ENCODE data around the gene CHORDC1.

Gene CHORDC1

DNA sequence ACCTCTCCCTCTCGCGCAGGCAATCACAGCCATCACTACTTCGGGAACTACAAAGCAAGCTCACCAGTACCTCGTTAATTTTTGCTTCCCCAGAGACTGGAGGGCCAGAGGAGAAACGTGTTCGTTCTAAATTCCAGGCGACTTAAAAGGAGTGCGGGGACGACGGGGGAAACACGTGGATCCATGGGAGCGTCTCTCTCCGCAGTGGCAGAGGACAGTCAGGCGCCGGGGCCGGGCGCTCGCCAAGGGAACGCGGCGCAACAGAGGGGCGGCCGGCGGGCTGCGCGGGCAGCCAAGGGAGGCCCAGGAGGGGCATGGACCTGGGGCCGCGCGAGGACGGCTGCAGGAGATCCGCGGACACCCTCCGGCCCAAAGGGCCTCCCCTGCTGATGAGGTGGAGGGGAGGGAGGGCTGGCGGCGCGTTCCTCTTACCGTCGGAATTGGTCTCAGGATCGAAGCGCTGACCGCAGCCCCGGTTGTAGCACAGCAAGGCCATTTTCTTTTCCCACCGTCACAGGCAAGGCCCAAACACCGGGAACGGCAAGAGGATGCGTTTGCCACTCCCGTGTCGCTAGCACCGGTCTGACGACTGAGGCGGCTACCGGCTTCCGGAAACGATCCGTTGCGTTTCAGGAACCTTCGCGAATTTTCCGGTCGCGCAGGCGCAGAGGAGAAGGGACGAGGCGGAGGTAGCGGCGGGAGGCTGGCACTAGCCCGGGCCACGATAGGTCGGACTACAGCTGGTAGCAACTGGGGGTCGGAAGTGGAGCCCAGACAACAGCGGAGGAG lies at the start of gene CHORDC1:
Gene CHORDC1, minus strand, starts transcription at position 591 of the 789 bp plus-strand sequence. Its CDS starts 95 bp downstream, at position 496.
- peak; percentile 89 to 94 for DNase-seq (ENCODE audit: low read depth in 1 of 2, low spot score in 1 of 2)

DNA sequence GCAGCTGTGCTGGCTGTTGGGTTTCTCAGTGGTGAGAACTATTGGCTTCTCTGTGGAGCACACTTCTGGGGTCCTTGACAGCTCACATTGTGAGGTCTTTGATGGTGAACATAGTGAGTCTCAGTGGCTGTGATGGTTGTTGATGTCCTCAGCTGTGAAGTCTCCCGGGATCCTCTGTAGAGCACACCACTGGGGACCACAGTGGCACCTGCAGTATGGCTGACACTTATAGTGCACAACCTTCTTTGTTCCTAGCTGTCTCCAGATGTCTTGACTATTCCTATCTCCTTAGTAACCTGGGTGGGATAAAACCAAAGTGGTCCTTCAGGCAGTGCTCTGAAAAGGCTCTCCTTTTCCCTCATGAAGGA lies 34.3 kb upstream of the CHORDC1 start:
- no peak for DNase-seq (ENCODE audit: low read depth in 1 of 2, low spot score in 1 of 2)

DNA sequence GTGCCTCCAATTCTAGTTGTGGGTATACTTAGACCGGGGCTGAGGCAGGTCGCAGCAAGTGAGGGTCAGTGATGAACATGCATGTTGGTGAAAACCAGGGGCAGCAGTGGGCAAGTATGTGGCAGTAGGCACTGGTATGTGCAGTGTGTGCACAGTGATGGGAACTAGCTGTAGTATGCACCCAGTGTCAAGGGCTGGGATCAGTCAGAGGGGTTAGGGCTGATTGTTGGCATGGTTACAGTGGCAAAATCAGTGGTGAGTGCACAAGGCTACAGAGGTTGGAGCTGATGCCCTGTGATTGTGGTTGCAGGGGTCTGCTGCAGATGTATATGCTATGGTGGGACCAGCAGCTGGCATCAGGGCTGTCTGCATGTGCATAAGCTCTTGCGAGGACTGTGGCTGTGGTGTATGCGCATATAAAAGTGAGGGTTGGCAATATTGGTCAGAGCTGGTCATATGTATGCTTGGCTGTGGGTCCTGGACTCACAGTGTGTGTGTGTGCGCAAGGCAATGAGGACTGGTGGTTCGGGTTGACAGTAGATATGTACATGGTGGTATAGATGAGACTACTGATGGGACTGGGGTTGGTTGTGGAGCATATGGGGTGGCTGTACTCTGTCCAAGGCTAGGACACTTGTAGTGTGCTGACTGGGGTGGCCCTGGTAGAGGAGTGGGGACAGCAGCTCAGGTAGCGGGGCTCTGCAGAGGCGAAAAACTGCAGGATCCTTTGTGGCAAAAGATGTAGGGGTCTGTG lies 33.7 kb upstream of the CHORDC1 start:
- no peak for DNase-seq (ENCODE audit: low read depth in 1 of 2, low spot score in 1 of 2)

DNA sequence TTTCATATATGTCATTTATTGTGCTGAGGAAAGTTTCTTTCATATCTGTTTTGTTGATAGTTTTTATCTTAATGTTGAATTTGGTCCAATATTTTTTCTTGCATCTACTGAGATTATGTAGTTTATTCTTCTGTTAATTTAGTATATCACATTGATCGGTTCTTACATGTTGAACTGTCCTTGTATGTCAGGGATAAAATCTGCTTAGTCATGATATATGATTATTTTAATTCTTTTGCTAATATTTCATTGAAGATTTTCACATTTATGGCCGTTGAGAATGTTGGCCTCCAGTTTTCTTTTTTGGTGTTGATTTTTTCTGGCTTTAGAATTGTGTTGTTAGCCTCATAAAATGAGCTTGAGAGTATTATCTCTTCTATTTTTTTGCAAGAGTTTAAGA lies 31.2 kb upstream of the CHORDC1 start:
- no peak for DNase-seq (ENCODE audit: low read depth in 1 of 2, low spot score in 1 of 2)

DNA sequence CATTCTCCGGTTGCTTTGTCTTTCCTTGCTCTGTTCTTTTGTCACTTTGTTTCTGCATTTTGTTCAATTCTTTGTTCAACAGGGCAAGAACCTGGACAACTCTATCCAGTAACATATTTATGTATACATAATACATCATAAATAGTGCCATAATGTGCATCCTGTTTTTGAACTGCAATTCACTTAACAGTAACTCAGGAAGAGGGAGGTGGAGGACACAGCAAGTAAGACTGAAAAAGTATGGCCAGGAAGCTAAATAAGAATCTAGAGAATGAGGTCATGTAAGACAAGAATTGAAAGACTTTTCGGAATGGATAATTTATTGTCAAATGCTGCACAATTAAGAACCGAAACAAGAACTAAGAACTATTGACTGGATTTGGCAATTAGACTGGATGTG lies 29.2 kb upstream of the CHORDC1 start:
- DNase-seq (ENCODE audit: low read depth in 1 of 2, low spot score in 1 of 2) = no peak

DNA sequence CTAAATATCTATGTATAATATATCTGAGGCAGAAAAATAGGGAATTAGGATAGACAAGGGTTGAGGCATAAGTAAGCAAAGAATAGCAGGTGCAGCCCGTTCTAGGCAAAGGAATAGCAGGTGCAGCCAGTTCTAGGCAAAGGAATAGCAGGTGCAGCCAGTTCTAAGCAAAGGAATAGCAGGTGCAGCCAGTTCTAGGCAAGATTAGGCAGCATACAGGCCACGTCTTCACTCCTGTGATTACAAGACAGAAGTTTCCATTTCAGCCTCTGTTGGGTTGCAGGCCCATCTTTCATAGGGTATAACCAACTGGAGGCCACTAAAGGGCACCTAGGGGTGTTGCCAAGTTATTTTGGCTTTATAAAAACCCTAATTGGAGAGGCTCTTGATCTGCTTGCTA lies 28.8 kb upstream of the CHORDC1 start:
- DNase-seq (ENCODE audit: low read depth in 1 of 2, low spot score in 1 of 2) = no peak

DNA sequence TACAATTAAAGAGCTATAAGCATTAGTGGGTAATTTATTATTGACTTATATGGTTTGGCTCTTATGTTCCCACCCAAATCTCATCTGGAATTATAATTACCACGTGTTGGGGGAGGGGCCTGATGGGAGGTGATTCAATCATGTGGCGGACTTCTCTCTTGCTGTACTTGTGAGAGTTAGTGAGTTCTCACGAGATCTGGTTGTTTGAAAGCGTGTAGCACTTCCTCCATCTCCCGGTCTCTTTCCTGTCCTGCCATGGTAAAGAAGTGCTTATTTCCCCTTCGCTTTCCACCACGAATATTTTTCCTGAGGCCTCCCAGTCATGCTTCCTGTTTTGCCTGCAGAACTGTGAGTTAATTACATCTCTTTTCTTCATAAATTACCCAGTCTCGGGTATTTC lies 28.1 kb upstream of the CHORDC1 start:
- peak in 1 of 2 donors; percentile 6 for DNase-seq (ENCODE audit: low read depth in 1 of 2, low spot score in 1 of 2)

DNA sequence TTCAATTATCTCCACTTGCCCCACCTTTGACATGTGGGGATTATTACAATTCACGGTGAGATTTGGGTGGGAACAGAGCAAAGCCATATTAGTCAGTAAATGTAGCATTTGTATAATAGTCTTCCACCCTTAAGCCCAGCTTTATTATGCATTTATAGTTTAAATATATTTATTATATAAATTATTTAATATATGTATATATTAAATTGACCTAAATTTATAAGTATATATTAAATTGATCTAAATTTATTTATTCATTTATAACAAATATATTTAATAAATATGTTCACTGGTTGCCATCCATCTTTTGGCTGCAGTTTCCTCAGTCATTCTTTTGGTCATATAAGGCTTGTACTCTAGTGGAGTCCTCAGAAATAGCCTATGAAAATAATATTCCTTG lies 23.6 kb upstream of the CHORDC1 start:
- DNase-seq (ENCODE audit: low read depth in 1 of 2, low spot score in 1 of 2) = no peak

DNA sequence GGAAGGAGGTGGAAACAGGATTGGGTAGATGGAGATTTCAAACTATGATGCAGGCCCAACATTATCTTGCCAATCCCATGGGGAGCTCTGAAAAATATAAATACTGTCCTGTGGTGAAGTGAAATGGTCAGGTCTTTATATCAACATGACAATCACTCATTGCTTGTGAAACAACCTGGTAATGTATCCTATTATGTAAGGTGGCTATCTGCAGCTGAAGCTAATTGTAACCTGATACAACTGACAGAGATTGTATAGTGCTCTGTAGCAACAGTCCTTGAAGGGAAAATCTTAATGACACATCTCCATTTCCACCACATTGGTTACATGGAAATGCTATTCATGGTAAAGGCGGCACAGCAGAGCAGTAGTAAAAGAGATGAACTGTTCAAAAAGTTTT lies 20.7 kb upstream of the CHORDC1 start:
- DNase-seq (ENCODE audit: low read depth in 1 of 2, low spot score in 1 of 2) = no peak

DNA sequence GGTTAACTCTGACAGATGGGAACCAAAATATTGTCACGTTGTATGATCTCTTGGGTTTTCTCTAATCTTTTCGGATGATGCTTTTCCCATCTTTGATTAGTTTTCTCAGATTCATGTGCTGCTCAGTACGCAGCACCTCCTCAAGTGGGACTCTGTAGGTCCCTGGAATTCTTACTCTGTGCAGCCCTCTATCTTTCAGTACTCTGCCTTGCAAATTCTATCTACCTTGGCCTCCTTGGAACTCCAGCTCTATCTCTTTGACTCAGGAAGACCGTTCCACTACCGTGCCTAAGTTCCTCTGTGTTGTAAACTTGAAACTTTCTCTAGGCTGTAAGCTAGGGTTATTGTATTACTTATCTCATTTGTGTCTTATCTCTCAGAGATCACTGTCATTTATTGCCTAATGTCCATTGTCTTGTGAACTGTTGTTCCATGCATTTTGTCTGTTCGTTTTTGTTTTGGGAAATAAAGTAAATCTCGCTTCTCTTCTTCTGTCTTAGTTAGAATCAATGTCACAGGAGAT lies 20.1 kb upstream of the CHORDC1 start:
- no peak for DNase-seq (ENCODE audit: low read depth in 1 of 2, low spot score in 1 of 2)

DNA sequence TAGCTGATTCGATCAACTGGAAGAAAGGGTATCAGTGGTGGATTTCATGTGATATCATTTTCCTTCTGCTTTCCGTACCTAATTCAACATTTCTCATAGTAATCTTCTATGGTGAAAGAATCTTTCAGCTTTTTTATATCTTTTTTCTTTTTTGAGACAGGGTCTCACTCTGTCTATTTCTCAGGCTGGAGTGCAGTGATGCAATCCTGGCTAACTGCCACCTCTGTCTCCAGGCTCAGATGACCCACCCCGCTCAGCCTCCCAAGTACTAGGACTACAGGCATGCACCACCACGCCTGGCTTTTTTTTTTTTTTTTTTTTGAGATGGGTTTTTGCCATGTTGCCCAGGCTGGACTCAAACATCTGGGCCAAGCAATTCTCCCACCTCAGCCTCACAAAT lies 18.6 kb upstream of the CHORDC1 start:
- no peak for DNase-seq (ENCODE audit: low read depth in 1 of 2, low spot score in 1 of 2)

DNA sequence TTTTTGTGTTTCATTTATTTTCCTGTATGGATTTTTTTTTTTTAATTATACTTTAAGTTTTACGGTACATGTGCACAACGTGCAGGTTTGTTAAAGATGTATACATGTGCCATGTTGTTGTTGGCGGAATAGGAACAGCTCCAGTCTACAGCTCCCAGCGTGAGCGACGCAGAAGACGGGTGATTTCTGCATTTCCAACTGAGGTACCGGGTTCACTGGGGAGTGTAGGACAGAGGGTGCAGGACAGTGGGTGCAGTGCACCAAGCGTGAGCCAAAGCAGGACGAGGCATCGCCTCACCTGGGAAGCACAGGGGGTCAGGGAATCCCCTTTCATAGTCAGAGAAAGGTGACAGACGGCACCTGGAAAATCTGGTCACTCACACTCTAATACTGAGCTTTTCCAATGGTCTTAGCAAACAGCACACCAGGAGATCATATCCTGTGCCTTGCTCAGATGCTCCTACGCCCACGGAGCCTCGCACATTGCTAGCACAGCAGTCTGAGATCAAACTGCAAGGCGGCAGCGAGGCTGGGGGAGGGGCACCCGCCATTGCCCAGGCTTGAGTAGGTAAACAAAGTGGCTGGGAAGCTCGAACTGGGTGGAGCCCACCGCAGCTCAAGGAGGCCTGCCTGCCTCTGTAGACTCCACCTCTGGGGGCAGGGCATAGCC lies 17.3 kb upstream of the CHORDC1 start:
- peak in 1 of 2 donors; percentile 16 for DNase-seq (ENCODE audit: low read depth in 1 of 2, low spot score in 1 of 2)

DNA sequence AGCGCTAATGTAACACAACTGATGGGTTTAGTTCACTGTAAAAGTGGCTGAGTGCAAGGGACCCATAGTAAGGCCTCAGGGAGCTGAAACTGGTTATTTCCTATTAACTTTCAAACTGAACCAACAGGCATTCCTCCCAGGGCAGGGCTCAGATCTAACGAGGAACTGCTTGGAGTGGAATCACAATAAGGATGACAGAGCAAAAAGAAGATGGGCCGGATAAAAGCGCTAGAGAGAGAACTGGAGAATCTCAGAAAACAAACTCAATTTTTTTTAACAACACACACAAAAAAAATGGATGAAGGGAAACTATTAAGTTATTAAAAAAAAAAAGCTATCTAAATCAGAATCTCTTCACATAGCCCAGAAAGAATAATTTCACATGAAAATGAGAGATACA lies 14.2 kb upstream of the CHORDC1 start:
- DNase-seq (ENCODE audit: low read depth in 1 of 2, low spot score in 1 of 2) = no peak

DNA sequence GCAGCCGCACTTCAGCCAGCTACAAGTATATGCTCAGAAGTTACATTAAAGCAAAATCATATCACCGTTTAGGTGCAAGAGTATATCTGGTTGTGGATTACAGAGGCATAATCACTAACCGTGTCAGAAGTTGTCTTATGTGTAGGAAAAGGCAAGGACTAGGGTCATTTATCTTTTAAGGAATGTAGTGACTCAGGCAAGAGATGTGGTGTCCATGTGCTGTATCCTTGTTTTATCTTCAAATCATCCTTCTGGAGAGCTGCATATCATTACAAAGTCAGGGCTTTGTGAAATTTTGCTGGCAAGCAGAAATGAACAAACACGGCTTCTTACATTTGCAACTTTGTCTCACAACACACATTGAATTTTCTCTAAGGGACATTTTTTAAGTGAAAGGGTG lies 12.7 kb upstream of the CHORDC1 start:
- DNase-seq (ENCODE audit: low read depth in 1 of 2, low spot score in 1 of 2) = no peak

DNA sequence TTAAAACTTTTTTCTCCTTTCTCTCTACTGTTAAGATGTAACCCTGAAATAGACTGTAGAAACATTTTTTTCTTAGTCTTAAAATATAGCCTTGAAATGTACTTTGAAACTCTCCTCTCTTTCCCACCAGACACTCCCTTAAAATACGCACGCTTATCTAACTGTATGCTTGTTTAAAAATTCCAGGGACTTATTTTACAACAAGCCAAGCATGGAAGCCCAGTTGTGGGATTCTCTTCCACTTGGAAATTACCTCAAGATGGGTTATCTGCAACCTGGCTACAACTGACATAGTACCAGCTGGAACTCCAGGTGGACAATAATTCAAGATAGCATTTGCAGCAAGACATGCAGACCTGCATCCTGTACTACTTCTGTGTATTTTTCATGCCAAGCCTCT lies 12.1 kb upstream of the CHORDC1 start:
- no peak for DNase-seq (ENCODE audit: low read depth in 1 of 2, low spot score in 1 of 2)

DNA sequence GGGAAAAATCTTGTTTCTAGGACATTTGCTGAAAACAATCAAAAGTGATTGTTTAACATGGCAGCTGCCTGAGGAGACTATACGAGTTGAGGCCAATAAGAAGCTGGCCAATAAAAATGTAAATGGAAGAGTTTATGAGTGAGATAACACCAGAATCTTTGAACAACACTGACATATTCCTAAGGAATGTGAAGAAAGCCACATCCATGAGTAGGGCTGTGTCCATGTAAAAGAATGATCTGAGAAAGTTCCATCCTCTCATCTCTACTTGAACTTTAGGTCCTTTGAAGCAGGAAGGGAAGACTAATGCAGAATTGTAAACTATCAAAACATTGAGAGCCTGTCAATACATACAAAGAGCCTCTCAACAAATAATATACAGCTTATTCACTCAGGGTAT lies 6.9 kb upstream of the CHORDC1 start:
- no peak for DNase-seq (ENCODE audit: low read depth in 1 of 2, low spot score in 1 of 2)

DNA sequence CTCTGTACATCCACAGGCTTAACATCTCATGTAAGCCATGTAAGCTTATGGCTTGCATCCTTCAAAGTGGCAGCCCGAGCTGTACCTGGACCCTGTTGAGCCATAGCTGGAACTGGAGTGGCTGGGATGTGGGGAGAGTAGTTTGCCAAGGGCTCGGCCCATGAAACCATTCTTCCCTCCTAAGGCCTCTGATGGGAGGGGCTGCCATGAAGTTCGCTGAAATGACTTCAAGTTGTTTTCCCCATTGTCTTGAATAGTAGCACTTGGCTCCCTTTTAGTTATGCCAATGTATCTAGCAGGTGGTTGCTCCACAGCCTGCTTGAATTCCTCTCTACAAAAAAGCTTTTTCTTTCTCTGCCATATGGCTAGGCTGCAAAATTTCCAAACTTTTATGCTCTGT lies 5.2 kb upstream of the CHORDC1 start:
- no peak for DNase-seq (ENCODE audit: low read depth in 1 of 2, low spot score in 1 of 2)

DNA sequence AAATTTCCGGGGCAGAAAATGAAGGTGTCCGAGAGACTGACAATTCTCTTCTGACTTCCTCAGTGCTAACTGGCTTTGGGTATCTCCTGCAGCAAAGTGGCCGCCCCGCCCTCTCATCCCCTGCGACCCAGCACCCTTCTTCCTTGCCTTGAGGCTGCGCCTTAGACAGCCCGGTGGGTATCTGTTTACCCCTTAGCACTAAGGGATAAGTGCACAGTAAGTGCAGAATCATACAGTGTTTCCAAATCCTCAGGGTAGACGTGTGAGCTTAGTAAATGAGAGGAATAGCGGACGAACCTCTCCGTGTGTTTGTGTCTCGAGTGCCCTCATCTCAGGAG lies 368 bp upstream of the CHORDC1 start:
- DNase-seq (ENCODE audit: low read depth in 1 of 2, low spot score in 1 of 2) = no peak

DNA sequence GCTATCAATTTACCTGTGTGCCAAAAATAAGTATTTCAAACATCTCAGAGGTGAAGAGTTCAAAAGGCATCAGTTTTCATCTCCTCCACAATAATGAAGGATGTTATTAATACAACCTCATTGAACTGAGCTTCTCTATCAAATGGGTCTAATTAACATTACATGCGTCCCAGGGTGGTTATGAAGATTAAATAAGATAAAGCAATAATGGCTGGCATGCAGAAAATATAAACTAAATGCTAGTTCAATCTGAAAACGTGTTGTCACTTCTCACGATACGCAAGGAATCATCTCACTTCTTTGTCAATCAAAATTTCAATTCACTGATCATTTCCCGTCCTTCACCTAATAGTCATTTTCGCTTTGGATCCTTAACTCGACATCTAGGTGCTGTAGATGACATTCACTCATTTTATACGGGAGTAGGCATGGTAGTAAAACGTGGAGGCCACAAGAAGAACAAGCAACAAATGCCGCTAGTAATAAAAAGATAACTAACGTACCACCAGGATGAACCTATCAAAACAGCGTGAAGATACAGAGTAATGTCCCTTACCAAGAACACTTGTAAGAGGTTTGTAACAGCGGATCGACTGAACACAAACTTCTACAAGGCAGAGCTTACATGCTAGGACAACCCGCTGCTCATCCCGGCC lies 918 bp downstream of the CHORDC1 start:
- no peak for DNase-seq (ENCODE audit: low read depth in 1 of 2, low spot score in 1 of 2)

DNA sequence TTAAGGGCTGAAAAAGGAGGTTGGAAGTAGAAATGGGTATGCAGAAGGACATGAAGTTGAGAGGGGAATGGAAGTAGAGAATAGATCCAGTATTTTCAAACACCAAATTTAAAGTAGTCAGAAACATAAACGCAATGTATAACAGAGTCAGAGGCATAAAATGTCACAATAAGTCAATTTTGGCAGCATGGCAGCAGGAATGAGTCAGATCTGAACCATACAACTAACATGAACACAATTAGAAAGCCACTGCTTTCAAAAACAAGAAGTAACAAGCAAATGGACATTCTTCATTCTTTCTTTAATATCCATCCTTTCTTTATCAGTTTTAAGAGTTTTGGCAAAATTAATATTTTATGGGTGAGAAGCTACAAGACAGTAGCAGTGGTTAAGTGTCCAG lies 2.5 kb downstream of the CHORDC1 start:
- no peak for DNase-seq (ENCODE audit: low read depth in 1 of 2, low spot score in 1 of 2)

DNA sequence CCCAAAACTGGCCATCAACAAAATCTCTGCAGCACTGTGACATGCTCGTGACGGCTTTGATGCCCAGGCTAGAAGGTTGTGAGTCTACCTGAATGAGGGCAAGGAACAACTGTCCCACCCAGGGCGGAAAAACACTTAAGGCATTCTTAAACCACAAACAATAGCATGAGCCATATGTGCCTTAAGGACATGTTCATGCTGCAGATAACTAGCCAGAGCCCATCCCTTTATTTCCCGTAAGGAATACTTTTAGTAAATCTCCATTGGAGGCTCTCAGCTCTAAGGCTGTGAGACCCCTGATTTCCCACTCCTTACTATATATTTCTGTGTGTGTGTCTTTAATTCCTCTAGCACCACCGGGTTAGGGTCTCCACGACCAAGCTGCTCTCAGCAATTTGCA lies 3.4 kb downstream of the CHORDC1 start:
- no peak for DNase-seq (ENCODE audit: low read depth in 1 of 2, low spot score in 1 of 2)

DNA sequence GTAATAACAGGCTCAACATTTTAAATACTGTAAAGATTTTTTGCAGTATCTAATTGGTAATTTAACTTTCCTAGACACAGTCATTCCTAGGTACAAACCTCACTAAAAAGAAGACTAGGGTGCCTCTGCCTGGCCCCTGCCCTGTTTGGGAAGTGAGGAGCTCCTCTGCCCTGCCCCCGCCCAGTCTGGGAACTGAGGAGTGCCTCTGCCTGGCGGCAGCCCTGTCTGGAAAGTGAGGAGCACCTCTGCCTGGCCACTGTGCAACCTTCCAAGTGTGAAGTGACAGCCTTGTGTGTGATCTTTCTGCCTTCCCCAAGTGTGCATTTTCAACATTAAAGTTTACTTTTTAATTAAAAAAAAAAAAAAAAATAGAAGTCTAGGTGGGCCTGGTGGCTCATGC lies 4.2 kb downstream of the CHORDC1 start:
- DNase-seq (ENCODE audit: low read depth in 1 of 2, low spot score in 1 of 2) = no peak
